Measurements from ENCODE around the gene EYS.

- no peak for TF ChIP-seq ZFX (IDR thresholded peaks at IDR 0.05)
- TF ChIP-seq CTCF (IDR thresholded peaks at IDR 0.05 in 2 of 3, conservative IDR thresholded peaks at IDR 0.05 in 1 of 3; ENCODE audit: borderline replicate concordance in 1 of 3, insufficient read depth in 1 of 3, low read depth in 2 of 3, low read length in 2 of 3), result no peak
- no peak for TF ChIP-seq EZH2phosphoT487 (IDR thresholded peaks at IDR 0.05; ENCODE audit: borderline replicate concordance)
- TF ChIP-seq RAD21 (IDR thresholded peaks at IDR 0.05; ENCODE audit: low read depth), result no peak
Observed at GRCh38 chr6:65569505-65569904, 137.5 kb downstream of the EYS start.
